ENCODE measurements around the gene ILF2.

DNA sequence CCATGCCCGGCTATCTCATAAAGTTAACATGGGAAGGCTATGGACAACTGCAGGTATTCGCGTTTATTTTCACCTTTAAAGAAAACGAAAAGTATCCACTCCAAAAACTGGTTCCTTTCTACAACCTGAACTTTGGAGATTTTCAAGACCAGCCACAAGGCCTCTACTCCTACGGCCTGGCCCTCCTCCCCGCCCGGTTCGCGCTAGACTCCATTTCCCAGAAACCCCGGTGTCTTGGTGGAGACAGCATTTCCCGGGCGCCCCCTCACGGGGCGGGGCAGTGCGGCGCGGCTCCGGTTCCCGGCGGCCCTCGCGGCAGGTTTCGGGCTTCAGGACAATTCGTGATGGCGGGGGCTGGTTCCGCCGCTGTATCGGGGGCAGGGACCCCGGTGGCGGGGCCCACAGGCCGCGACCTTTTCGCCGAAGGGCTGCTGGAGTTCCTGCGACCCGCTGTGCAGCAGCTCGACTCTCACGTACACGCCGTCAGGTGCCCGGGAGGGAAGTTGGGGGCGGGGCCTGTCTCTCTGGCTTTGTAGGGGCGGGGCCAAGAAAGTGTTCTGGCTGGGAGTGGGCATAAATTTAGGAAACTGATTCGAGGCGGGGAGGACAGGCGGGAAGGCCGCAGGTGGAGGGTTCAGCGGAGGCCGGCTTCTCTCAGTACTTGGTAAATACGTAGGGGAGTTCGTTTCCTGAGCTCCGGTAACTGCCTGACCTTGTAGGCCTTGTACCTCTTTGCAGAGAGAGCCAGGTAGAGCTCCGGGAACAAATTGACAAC lies 12.2 kb downstream of the ILF2 start, which contains the start of gene SNAPIN:
- peak; percentile 91 to 94 for TF ChIP-seq POLR2AphosphoS5 (IDR thresholded peaks at IDR 0.05; ENCODE audit: insufficient read depth in 1 of 2, low read depth in 1 of 2)
- TF ChIP-seq POLR2A (IDR thresholded peaks at IDR 0.05) = peak in 1 of 2 donors; percentile 24
